SIG-M5 (cell line): ENCODE measurements around the gene NUAK2.
"Not testable (repeated sequence)": the region's sequence is repeated elsewhere in the genome, so short reads cannot be mapped to it uniquely, and the experiment has no call there.

ENCODE experiments used
- DNase-seq: peaks from one replicate; lab custom pipeline; 2025; lab: John Stamatoyannopoulos, UW

Gene NUAK2

DNA sequence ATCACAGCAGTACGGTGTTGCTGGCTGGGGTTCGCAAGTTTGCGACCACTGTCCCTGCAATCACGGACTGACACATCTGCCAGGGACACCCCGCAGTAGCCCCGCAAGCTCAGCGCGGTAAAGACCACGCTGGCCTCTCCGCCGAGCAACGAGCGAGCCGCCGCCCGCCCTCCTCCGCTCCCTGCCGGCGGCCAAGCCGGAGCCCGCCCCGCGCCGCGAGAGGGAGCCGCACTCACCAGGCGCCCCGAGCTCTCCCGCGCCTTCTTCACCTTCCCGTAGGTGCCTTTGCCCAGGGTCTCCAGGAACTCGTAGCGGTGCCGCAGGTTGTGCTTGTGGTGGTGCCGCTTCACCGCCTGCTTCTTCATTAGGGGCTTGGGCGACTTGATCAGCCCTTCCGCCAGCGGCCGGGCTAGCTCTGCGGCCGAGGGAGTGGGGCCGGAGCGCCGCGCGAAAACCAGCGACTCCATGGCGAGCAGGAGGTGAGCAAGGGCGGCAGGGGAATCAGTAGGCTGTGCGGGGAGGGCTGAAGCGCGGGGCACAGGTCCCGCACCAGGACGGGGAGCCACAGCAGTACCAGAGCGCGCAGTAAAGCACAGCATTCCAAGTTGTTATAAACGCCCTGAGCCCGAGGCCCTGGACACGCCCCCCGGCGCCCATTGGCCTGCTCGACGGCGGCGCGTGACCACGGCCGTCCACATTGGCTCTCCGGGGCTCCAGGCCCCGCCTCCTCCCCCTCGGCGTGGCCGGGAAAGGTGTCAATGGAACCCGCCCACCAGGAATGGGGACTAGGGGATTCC, at the start of gene NUAK2:
NUAK2 (minus strand) TSS at position 584 of the 797 bp plus-strand sequence; CDS start at position 467, 117 bp downstream.
- no peak for DNase-seq

DNA sequence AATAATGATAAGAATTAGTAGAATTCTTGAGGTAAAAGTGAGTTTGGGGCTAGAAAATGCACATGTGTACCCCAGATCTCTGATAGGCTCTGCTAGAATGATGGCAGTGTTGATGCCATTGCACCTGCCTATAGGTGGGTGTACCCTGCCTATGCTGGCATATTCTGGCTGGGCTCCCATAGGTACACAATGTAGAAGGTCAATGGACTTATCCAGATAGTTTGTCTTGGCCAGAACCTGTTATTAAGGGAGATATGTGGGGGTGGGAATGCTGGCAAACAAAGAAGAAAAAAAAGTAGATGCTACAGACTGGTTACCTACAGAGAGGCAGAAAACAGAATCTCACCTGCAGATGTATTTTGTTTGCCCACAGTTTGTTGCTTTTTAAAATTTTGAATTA, 49.2 kb upstream of the NUAK2 start:
- DNase-seq: no peak

DNA sequence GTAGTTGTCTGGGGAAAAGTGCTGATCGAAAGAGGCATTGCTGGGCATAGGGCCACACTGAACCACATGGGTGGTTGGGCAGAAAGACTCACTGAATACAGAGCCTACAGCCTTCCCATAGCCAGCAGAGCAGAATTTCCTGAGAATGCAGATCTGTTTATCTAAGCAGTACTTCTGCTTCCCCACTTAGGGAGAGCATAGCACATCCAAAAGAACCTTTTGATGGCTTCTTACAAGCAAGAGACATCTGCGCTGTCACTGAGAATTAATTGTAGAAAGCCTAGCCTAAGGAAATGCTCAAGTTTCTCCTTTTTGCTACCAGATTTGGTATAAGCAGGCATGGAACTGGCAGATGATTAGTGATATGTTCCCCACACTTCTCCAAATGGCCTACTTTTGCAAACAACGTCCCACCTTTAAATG, 48.2 kb upstream of the NUAK2 start:
- no peak for DNase-seq

GRCh38 chr1:205368478-205368877, 46.9 kb upstream of the NUAK2 start:
- no peak for DNase-seq

DNA sequence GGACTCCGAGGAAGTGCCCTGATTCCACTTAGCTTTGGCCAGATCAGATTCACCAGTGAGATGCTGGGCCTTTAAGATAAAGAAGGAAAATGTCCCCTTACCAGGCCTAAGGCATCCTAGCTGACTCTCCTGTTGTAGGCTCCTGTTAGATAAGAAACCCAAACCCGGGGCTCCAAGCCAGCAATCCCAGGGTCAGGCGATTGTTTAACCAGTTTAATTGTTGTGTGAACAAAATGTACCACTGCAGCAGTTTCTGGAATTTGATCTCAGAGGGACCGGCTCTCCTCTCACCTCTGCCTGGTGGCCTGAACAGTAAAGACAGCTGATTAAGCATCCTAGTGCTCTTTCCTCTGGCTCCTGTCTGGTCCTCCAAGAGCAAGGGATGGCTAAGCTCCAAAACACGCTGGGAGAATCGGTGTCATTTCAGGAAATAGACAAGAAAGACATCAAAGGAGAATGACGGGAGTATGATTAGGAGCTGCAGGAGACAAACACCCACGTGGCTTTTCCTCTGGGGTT, 44.5 kb upstream of the NUAK2 start:
- DNase-seq: no peak

GRCh38 chr1:205365086-205365485, 43.5 kb upstream of the NUAK2 start:
- not testable (repeated sequence) for DNase-seq

- DNase-seq: no peak
These were observed 39.3 kb upstream of the NUAK2 start for GRCh38 chr1:205360891-205361290.

DNA sequence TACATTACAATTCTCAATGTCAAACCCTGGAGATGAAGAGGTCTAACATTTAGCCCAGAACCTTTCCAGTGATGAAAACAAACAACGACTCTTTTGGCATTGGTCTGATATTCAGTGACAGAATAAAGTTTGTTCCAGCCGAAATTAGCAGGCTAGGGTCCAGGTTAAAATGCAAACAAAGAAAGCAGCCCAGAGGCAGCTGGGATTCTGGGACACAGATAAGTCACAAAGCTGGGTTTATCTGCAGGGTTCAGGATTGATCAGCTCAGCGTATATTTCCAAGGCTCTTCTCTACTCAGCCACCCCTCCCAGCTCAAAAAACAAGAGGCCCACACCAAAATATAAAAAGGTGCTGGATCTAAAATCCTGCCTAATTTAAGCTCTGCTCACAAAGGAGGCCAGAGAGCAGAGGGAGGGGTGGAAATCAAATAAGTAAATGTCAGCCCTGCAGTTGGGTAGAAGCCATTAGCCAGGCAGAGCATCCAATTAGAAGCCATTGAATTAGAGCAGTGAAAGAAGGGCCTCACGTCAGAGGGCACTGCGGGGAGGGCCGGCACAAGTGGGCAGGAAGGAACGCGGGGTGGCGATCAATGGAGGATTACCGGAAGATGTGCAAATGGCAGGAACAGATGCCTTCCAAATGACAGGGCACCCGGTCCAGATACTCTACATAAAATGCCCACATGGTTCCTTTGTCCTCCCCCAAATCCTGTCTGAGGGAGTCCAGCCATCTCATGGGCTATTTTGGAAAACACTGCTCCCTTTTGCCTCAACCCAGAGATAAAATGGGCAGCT, 38.4 kb upstream of the NUAK2 start:
- DNase-seq: no peak

DNA sequence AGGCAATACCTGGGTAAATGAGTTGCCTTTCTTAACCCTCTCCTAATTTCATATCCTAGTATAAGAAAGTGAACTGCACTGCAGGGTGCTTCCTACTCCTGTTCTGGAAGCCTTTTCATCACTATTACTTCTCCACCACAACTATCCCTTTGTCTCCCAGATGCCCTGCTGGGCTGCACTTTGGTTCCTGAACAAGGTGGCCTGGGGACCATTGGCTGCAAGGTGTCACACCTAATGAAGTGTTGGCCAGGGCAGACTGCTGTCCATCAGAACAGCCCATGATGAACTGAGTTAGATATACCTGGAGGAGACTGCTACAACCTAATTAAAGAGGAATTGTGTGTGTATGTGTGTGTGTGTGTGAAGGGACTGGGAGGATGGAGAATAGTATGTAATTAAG, 37.0 kb upstream of the NUAK2 start:
- DNase-seq: no peak

- no peak for DNase-seq
These were observed 36.0 kb upstream of the NUAK2 start for GRCh38 chr1:205357567-205357966.

- no peak for DNase-seq
These were observed 35.0 kb upstream of the NUAK2 start, which contains the start of gene KLHDC8A for GRCh38 chr1:205356440-205357139. Gene KLHDC8A, minus strand, starts transcription at chr1:205356922. Its CDS starts 13,318 bp downstream, at chr1:205343604.

DNA sequence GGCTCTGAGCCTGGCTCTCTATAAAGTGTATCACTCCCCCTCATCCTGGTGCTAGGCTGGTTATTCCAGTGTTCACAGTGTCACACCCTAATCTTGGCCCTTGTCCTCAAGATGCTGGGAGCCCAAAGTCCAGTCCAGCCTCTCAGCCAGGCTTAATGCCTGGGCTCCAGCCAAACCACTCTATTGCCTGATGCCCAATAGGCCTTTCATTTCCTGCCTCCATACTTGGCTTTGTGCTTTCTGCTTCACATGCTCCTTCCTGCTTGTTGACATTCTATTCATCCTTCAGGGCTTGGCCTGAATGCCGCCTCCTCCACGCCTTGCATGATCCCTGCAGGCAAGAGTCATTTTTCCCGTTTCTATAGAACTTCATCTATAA, 33.5 kb upstream of the NUAK2 start:
- DNase-seq: no peak

- DNase-seq: no peak
These were observed 32.9 kb upstream of the NUAK2 start for GRCh38 chr1:205354259-205355074.

DNA sequence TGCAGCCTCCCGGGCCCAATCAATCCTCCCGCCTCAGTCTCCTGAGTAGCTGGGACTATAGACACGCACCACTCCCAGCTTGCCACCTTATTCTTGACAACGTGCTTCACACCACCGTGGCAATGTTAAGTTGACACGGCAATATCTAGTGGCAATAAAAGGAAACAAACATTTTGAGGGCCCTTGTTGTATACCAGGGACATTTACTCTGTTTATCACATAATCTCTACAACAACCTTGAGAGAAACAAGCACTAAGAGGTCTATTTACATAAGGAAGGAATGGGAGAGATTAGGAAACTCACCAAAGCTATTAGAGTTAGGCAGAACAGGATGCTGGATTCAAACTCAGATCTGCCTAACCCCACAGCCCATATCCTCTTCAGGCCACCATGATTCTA, 32.1 kb upstream of the NUAK2 start:
- DNase-seq: no peak

GRCh38 chr1:205353191-205353590, 31.6 kb upstream of the NUAK2 start:
- no peak for DNase-seq

DNA sequence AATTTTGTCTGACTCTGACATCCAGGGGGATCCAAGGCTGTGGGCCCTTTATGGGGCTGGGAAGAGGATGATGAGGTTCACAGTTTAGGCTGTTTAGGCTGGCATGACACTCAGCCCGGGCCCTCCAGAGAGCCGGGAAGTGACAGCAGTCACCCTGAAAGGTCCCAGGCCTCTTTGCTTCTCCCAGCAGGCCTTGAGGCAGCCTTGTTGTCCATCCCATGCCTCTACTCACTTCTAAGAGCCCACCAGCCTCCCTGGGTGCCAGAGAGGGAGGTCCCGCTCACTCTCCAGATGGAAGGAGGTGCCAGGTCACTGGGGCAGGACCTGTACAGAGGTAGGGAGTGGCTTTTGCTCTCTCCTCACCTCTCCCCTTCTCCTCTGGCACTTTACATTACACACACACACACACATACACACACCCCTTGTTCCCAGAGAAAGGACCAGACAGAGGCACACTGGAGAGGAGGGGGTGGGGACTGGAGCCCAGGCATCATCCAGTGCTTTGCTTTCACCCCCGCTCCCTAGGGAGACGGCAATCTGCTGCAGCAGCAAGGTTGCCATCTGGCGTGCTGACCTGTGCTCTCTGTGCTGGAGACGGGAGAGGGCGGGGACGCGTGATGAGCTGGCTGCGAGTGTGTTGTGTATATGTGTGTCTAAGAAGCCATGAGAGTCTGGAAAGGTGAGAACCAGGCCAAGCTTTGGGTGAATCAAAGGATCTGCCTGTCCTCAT, 30.6 kb upstream of the NUAK2 start:
- no peak for DNase-seq

GRCh38 chr1:205350691-205351141, 29.2 kb upstream of the NUAK2 start:
- no peak for DNase-seq

GRCh38 chr1:205350124-205350523, 28.6 kb upstream of the NUAK2 start:
- DNase-seq: no peak

GRCh38 chr1:205348554-205349487, 27.3 kb upstream of the NUAK2 start:
- DNase-seq: no peak
